Parathyroid adenoma (tissue), 2 donors: ENCODE measurements around the gene GSC2.

Experiments
- H2AFZ ChIP-seq: fragments of 300-600 bp; sonication (generic); one replicate; pipeline ENCODE4 v1.7.0; 2017; ENCODE audit warnings: antibody characterized with exemption, mild to moderate bottlenecking
- H3K27ac ChIP-seq: fragments of 300-600 bp; sonication (generic); one replicate; pipeline ENCODE4 v1.7.0; 2017
- H3K27me3 ChIP-seq: fragments of 300-600 bp; sonication (generic); one replicate; pipeline ENCODE4 v1.7.0; 2017; ENCODE audit warnings: low read length; ENCODE audit not compliant: control insufficient read depth, insufficient read depth
- H3K36me3 ChIP-seq: fragments of 300-600 bp; sonication (generic); one replicate; pipeline ENCODE4 v1.7.0; 2017; ENCODE audit warnings: low read length; ENCODE audit not compliant: control insufficient read depth, insufficient read depth
- H3K4me1 ChIP-seq: fragments of 300-600 bp; sonication (generic); one replicate; pipeline ENCODE4 v1.7.0; 2017; ENCODE audit warnings: control low read depth
- H3K4me2 ChIP-seq: fragments of 300-600 bp; sonication (generic); one replicate; pipeline ENCODE4 v1.7.0; 2017; ENCODE audit warnings: low read length
- H3K4me3 ChIP-seq: fragments of 300-600 bp; sonication (generic); one replicate; pipeline ENCODE4 v1.7.0; 2017; ENCODE audit warnings: low read depth, low read length
- H3K79me2 ChIP-seq: fragments of 300-600 bp; sonication (generic); one replicate; pipeline ENCODE4 v1.7.0; 2017; ENCODE audit warnings: control low read depth
- H3K9ac ChIP-seq: fragments of 300-600 bp; sonication (generic); one replicate; pipeline ENCODE4 v1.7.0; 2017; ENCODE audit warnings: mild to moderate bottlenecking
- H3K9me3 ChIP-seq: fragments of 300-600 bp; sonication (generic); one replicate; pipeline ENCODE4 v1.7.0; 2017; ENCODE audit warnings: low read length; ENCODE audit not compliant: control insufficient read depth
- CTCF ChIP-seq: fragments of 300-600 bp; sonication (generic); IDR thresholded peaks from one replicate; pipeline ENCODE4 v1.7.0; 2017; ENCODE audit warnings: antibody characterized with exemption, mild to moderate bottlenecking
- donor health status: primary hyperparathyroidism.

GSC2 gene

GRCh38 chr22:19178065-19178656, 28.1 kb upstream of the GSC2 start:
- H2AFZ ChIP-seq, result peak overlapping the region; percentile 73
- H3K27ac ChIP-seq, result peak overlapping the region; percentile 63
- no peaks in the 10 kb centered on the region for H3K36me3 ChIP-seq
- no peaks in the 10 kb centered on the region for H3K9me3 ChIP-seq
- no peak for TF ChIP-seq CTCF
- no peaks in the 10 kb centered on the region for H3K4me1 ChIP-seq
- H3K79me2 ChIP-seq, result no peaks in the 10 kb centered on the region
- peak overlapping the region; percentile 81 for H3K4me2 ChIP-seq
- no peaks in the 10 kb centered on the region for H3K27me3 ChIP-seq
- peak overlapping the region; percentile 70 for H3K4me3 ChIP-seq
- H3K9ac ChIP-seq, result peak overlapping the region; percentile 28

DNA sequence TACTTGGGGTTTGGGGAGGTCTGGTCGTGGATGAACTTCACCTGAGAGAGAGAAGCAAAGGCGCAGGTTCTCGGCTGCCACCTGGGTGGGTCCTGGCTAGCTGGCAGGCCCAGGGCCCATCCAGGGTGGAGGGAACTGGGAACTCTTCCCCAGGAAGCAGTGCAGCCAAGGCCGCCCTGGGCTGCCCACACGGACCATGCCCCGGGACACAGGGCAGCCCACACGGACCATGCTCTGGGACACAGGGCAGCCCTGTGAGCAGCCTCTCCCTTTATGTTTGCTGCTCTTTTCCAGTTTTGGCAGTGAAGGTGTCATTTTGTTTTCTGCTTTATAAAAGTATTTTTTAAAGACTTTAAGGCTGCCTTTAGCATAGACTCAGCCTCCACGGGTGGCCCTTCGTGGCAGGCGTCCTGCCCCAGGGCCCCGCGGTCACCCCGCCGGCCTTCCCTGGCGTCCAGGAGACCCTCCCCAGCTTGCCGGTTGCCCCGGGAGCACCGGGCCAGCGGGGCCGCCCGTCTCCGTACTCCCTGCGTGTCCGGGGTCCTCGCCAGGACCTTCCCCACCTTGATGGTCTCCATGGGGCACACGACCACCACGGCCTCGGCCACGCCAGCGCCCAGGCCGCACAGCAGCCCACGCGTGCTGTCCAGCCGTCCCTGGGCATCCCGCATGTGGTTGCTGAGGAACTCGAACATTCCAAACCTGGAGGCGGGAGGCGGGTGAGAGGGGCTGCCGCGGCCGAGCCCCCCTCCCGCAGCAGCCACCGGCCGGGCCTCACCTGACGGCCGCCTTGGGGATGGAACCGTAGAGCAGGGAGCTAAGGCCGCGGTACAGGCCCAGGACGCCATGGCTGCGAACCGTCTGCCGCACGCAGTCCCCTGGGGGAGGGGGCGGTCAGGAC, 27.3 kb upstream of the GSC2 start:
- H3K9me3 ChIP-seq, result no peaks in the 10 kb centered on the region
- H3K4me1 ChIP-seq, result no peaks in the 10 kb centered on the region
- no peak for TF ChIP-seq CTCF
- H3K4me3 ChIP-seq, result peak overlapping the region; percentile 70
- H3K4me2 ChIP-seq, result peak overlapping the region; percentile 81
- no peaks in the 10 kb centered on the region for H3K79me2 ChIP-seq
- no peak overlapping the region for H3K27ac ChIP-seq
- H3K9ac ChIP-seq, result no peak overlapping the region
- peak overlapping the region; percentile 73 for H2AFZ ChIP-seq
- H3K27me3 ChIP-seq, result no peaks in the 10 kb centered on the region
- no peaks in the 10 kb centered on the region for H3K36me3 ChIP-seq

GRCh38 chr22:19176732-19177131, 26.6 kb upstream of the GSC2 start:
- H3K9ac ChIP-seq, result no peak overlapping the region
- H3K79me2 ChIP-seq, result no peaks in the 10 kb centered on the region
- no peak overlapping the region for H3K27ac ChIP-seq
- H3K36me3 ChIP-seq, result no peaks in the 10 kb centered on the region
- H3K4me1 ChIP-seq, result no peaks in the 10 kb centered on the region
- no peaks in the 10 kb centered on the region for H3K27me3 ChIP-seq
- TF ChIP-seq CTCF, result no peak
- no peak overlapping the region for H3K4me2 ChIP-seq
- no peak overlapping the region for H2AFZ ChIP-seq
- H3K4me3 ChIP-seq, result no peak overlapping the region
- no peaks in the 10 kb centered on the region for H3K9me3 ChIP-seq

GRCh38 chr22:19176175-19176643, 26.1 kb upstream of the GSC2 start:
- Histone ChIP-seq H2AFZ (no peak overlapping the region), H3K27me3 (no peaks in the 10 kb centered on the region), H3K27ac (no peak overlapping the region), H3K36me3 (no peaks in the 10 kb centered on the region), H3K9ac (no peak overlapping the region), H3K4me2 (no peak overlapping the region), H3K4me1 (no peaks in the 10 kb centered on the region), H3K79me2 (no peaks in the 10 kb centered on the region), H3K9me3 (no peaks in the 10 kb centered on the region), H3K4me3 (no peak overlapping the region)
- TF ChIP-seq CTCF, result no peak
